Natural killer cell treated with Interleukin-12 subunit alpha and Interleukin-12 subunit beta and Interleukin-15 and Interleukin-18, amount 100 ng/mL, for 72 hours (primary cell): ENCODE results near the gene NUP37. TPM values are rescaled to one million over a fixed set of nuclear protein-coding genes. Genes with fewer than 3 reads are reported as not detected.

Source experiments
- ATAC-seq, 2 donors: fragments of 150-1000 bp; cut with Tn5 transposase in 1 of 2; sonication (Bioruptor Pico), chemical (Tn5 transposase) in 1 of 2; 2 replicates each; pipeline ENCODE4 v1.10.0; 2021
- DNase-seq: peaks from one replicate; pipeline ENCODE4 v3.0.0; 2022; ENCODE audit warnings: low spot score
- H3K27ac Mint-ChIP-seq, 2 donors: 1 replicate in 1 of 2; 2 replicates in 1 of 2; pipeline ENCODE4 v1.8.0; 2022; ENCODE audit warnings: mixed read lengths in 2 of 2, mild to moderate bottlenecking in 1 of 2, moderate library complexity in 1 of 2
- H3K27me3 Mint-ChIP-seq, 2 donors: 1 replicate in 1 of 2; 2 replicates in 1 of 2; pipeline ENCODE4 v1.8.0; 2022; ENCODE audit warnings: mixed read lengths in 2 of 2
- H3K36me3 Mint-ChIP-seq: one replicate; pipeline ENCODE4 v1.8.0; 2022; ENCODE audit warnings: mixed read lengths
- H3K4me1 Mint-ChIP-seq, 2 donors: 1 replicate in 1 of 2; 2 replicates in 1 of 2; pipeline ENCODE4 v1.8.0; 2022; ENCODE audit warnings: low read depth in 2 of 2, mixed read lengths in 2 of 2, mild to moderate bottlenecking in 1 of 2
- H3K4me3 Mint-ChIP-seq: one replicate; pipeline ENCODE4 v1.8.0; 2022; ENCODE audit warnings: mixed read lengths
- H3K9me3 Mint-ChIP-seq: 2 replicates; pipeline ENCODE4 v1.8.0; 2022; ENCODE audit warnings: mixed read lengths
- total RNA-seq, 2 donors: library from RNA; stranded (reverse); gene quantifications; one replicate each; pipeline ENCODE4 v1.2.3, GENCODE V29; 2022

Gene NUP37
- total RNA-seq, 2 donors from 2014 or later = 41.4 to 76.5 TPM

DNA sequence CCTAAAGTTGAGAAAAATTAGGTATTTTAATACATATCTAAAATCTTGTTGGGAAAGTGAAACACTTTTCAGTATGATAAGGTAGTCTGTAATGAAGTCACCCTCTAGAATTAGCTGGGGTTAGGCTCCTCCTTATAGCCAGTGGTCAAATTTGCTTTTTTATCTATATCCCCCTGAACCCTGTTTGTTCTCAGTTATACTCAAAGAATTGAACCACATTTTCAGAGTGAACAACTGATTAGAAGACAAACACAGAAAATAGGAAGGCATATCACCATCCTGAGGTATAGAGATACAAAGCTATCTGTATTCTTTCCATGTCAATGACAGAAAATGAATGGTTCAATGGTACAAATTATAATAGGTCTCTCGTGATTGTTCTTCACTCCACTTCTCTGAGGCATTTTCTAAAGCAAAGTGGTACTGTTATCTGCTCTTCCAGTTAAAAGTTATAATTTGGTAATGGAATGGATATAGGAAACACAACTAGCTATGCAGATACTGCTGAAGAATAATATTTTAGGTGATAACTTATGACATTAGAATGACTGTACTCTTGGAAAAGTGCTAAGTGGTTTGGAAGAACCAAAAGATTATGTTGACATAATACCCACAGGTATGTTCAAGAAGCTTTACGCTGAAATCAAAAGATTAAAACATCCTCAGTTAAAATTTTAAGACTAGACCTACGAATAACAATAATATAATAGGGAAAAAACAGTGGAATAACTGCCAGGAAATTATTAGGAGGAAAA is 85.7 kb downstream of the NUP37 start:
- ATAC-seq = no peak
- Mint-ChIP-seq H3K27me3 (no peaks in the 10 kb centered on the region), H3K9me3 (no peaks in the 10 kb centered on the region), H3K36me3 (peaks cover 29% of the 10 kb centered on the region), H3K4me3 (no peak overlapping the region), H3K4me1 (no peaks in the 10 kb centered on the region), H3K27ac (no peak overlapping the region)
- no peak for DNase-seq

- Mint-ChIP-seq H3K27ac (no peak overlapping the region), H3K27me3 (no peaks in the 10 kb centered on the region), H3K4me3 (no peak overlapping the region), H3K4me1 (no peaks in the 10 kb centered on the region), H3K36me3 (peaks cover 27% of the 10 kb centered on the region), H3K9me3 (no peaks in the 10 kb centered on the region)
- ATAC-seq (no peak), DNase-seq (no peak)
Observed at GRCh38 chr12:102031852-102032251, 88.1 kb downstream of the NUP37 start.

GRCh38 chr12:102029141-102029540 is 90.8 kb downstream of the NUP37 start:
- no peaks in the 10 kb centered on the region for H3K27me3 Mint-ChIP-seq
- H3K4me1 Mint-ChIP-seq = no peaks in the 10 kb centered on the region
- no peak for ATAC-seq
- no peaks in the 10 kb centered on the region for H3K9me3 Mint-ChIP-seq
- no peak for DNase-seq
- peaks cover 7% of the 10 kb centered on the region for H3K36me3 Mint-ChIP-seq
- no peak overlapping the region for H3K4me3 Mint-ChIP-seq
- H3K27ac Mint-ChIP-seq = no peak overlapping the region

DNA sequence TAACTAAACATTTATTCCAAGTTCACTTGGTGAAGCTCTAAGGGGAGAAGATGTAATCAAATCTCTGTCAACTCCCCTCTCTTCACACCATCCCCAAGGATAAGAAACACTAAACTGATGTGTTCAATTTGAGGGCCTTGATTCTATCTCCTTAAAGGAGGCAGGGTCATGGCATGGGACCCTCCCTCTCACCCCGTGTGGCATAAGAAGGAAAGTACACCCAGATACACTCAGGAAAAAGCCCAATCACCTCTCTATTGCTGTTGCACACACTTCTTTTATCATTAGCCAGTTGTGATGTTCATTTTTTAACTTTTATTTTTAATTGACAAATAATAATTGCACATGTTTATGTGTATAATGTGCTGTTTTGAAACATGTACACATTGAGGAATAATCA is 93.2 kb downstream of the NUP37 start:
- ATAC-seq (no peak), DNase-seq (no peak)
- H3K36me3 Mint-ChIP-seq = peaks cover 10% of the 10 kb centered on the region
- H3K4me1 Mint-ChIP-seq = no peaks in the 10 kb centered on the region
- H3K27me3 Mint-ChIP-seq = no peaks in the 10 kb centered on the region
- H3K4me3 Mint-ChIP-seq = no peak overlapping the region
- H3K27ac Mint-ChIP-seq = no peak overlapping the region
- no peaks in the 10 kb centered on the region for H3K9me3 Mint-ChIP-seq

GRCh38 chr12:102024765-102025164 is 95.1 kb downstream of the NUP37 start:
- ATAC-seq (no peak), DNase-seq (no peak)
- Mint-ChIP-seq H3K9me3 (no peaks in the 10 kb centered on the region), H3K4me3 (no peak overlapping the region), H3K4me1 (no peaks in the 10 kb centered on the region), H3K36me3 (peaks cover 10% of the 10 kb centered on the region), H3K27me3 (no peaks in the 10 kb centered on the region), H3K27ac (no peak overlapping the region)

DNA sequence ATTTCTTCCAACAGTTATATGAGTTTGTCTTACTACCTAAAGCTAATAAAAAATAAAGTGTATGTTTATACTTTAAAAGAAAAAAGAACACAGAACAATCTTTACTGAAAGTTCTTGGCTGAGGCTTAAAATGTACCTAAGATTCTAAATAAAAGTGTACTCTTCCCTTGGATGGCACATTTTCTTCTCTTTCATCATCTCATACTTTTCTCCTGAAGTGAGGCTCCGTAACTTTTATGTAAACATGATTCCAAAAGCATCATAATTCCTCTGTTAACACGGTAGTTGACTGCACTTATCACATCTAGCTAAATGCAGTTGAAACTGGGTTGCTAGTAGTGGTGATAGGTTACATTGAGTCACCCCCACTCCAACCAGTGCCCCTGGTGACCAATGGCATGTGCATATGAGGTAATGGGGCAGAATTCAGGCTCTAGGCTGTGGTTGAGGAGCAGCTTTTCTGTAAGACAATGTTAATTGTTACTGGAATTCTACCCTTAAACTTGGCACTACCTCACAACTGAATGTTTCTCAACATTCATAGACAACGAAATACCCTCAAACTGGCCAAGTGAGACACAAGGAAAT is 96.5 kb downstream of the NUP37 start:
- Mint-ChIP-seq H3K4me1 (no peaks in the 10 kb centered on the region), H3K36me3 (peaks cover 6% of the 10 kb centered on the region), H3K4me3 (no peak overlapping the region), H3K27me3 (no peaks in the 10 kb centered on the region), H3K27ac (no peak overlapping the region), H3K9me3 (no peaks in the 10 kb centered on the region)
- ATAC-seq (no peak), DNase-seq (no peak)

Other genes starting within 250 kb of the NUP37 start
- 10 to 100 TPM; 24.5 to 63.0 TPM for gene DRAM1, start 242.5 kb downstream of the NUP37 start, total RNA-seq
- gene WASHC3, start 58.1 kb downstream of the NUP37 start, total RNA-seq = 10 to 100 TPM; 21.0 to 38.2 TPM
- 10 to 100 TPM; 14.2 to 46.9 TPM for gene PARPBP, start 69 bp upstream of the NUP37 start, total RNA-seq
- not detected for gene PMCH, start 77.7 kb upstream of the NUP37 start, total RNA-seq